ENCODE measurements around the gene PLA2G12B. TPM values are rescaled to one million over a fixed set of nuclear protein-coding genes. Genes with fewer than 3 reads are reported as not detected.
"Not testable (repeated sequence)": the region's sequence is repeated elsewhere in the genome, so short reads cannot be mapped to it uniquely, and the experiment has no call there.

The PLA2G12B gene
- total RNA-seq: not detected in 2 replicates

- intact Hi-C loops (cut with micrococcal nuclease): no loop called here
Measured at GRCh38 chr10:72954596-72955554, at the start of gene PLA2G12B. Gene PLA2G12B (minus strand): TSS chr10:72954806. CDS start chr10:72954685, 121 bp downstream.

- intact Hi-C loops (cut with micrococcal nuclease): no loop called here
Measured at GRCh38 chr10:73003822-73004221, 49.2 kb upstream of the PLA2G12B start.

- intact Hi-C loops (cut with micrococcal nuclease): no loop called here
Measured at GRCh38 chr10:73000973-73001372, 46.4 kb upstream of the PLA2G12B start.

- intact Hi-C loops (cut with micrococcal nuclease): no loop called here
Measured at GRCh38 chr10:72997099-72997498, 42.5 kb upstream of the PLA2G12B start.

GRCh38 chr10:72995459-72995858, 40.9 kb upstream of the PLA2G12B start:
- intact Hi-C loops (cut with micrococcal nuclease): not testable (repeated sequence)

- intact Hi-C loops (cut with micrococcal nuclease): not testable (repeated sequence)
Measured at GRCh38 chr10:72989771-72990170, 35.2 kb upstream of the PLA2G12B start.

GRCh38 chr10:72984618-72985017, 30.0 kb upstream of the PLA2G12B start:
- intact Hi-C loops (cut with micrococcal nuclease): not testable (repeated sequence)

- intact Hi-C loops (cut with micrococcal nuclease): no loop called here
Measured at GRCh38 chr10:72981882-72982529, 27.4 kb upstream of the PLA2G12B start.

GRCh38 chr10:72981028-72981881, 26.6 kb upstream of the PLA2G12B start:
- intact Hi-C loops (cut with micrococcal nuclease): no loop called here

GRCh38 chr10:72980348-72980747, 25.7 kb upstream of the PLA2G12B start:
- intact Hi-C loops (cut with micrococcal nuclease): no loop called here

- intact Hi-C loops (cut with micrococcal nuclease): no loop called here
Measured at GRCh38 chr10:72979709-72980108, 25.1 kb upstream of the PLA2G12B start.

GRCh38 chr10:72976886-72977285, 22.3 kb upstream of the PLA2G12B start:
- intact Hi-C loops (cut with micrococcal nuclease): no loop called here

GRCh38 chr10:72956001-72956400, 1.4 kb upstream of the PLA2G12B start:
- intact Hi-C loops (cut with micrococcal nuclease): no loop called here

- intact Hi-C loops (cut with micrococcal nuclease): no loop called here
Measured at GRCh38 chr10:72954230-72954595, 393 bp downstream of the PLA2G12B start.

- intact Hi-C loops (cut with micrococcal nuclease): no loop called here
Measured at GRCh38 chr10:72953687-72954086, 919 bp downstream of the PLA2G12B start.

- intact Hi-C loops (cut with micrococcal nuclease): no loop called here
Measured at GRCh38 chr10:72952642-72953158, 1.9 kb downstream of the PLA2G12B start.

GRCh38 chr10:72952189-72952588, 2.4 kb downstream of the PLA2G12B start:
- intact Hi-C loops (cut with micrococcal nuclease): no loop called here

GRCh38 chr10:72951760-72952159, 2.8 kb downstream of the PLA2G12B start:
- intact Hi-C loops (cut with micrococcal nuclease): no loop called here

GRCh38 chr10:72948762-72949161, 5.8 kb downstream of the PLA2G12B start:
- intact Hi-C loops (cut with micrococcal nuclease): no loop called here

- intact Hi-C loops (cut with micrococcal nuclease): no loop called here
Measured at GRCh38 chr10:72946963-72947362, 7.6 kb downstream of the PLA2G12B start.

- intact Hi-C loops (cut with micrococcal nuclease): no loop called here
Measured at GRCh38 chr10:72943498-72944234, 10.9 kb downstream of the PLA2G12B start.
